Neural progenitor cell (in vitro differentiated cells): Measurements from ENCODE around the gene MSH2. TPM values are rescaled to one million over a fixed set of nuclear protein-coding genes. Genes with fewer than 3 reads are reported as not detected.
A peak's percentile ranks its signal among the peaks of the same experiment; 100 is the strongest.

Source experiments
- DNase-seq: peaks from one replicate; pipeline ENCODE4 v3.0.0-alpha.2; 2016; ENCODE audit warnings: low spot score
- H2AFZ ChIP-seq: fragments of 200-600 bp; sonication (generic); replicated peaks from 2 replicates; pipeline ENCODE4 v1.6.1; 2016; ENCODE audit warnings: antibody characterized with exemption
- H3F3A ChIP-seq: fragments of 200-600 bp; sonication (generic); 2 replicates; pipeline ENCODE4 v1.6.1; 2016; ENCODE audit warnings: antibody characterized with exemption, low read depth
- H3K27ac ChIP-seq: fragments of 200-600 bp; sonication (generic); 2 replicates; pipeline ENCODE4 v1.5.1; 2016; ENCODE audit warnings: mild to moderate bottlenecking
- H3K27me3 ChIP-seq: fragments of 200-600 bp; sonication (generic); 2 replicates; pipeline ENCODE4 v1.6.1; 2016; ENCODE audit warnings: mild to moderate bottlenecking, moderate library complexity
- H3K36me3 ChIP-seq: fragments of 200-600 bp; sonication (generic); 2 replicates; pipeline ENCODE4 v1.5.1; 2016
- H3K4me1 ChIP-seq: fragments of 200-600 bp; sonication (generic); 2 replicates; pipeline ENCODE4 v1.6.1; 2016; ENCODE audit warnings: mixed run types
- H3K4me2 ChIP-seq: fragments of 200-600 bp; sonication (generic); 2 replicates; pipeline ENCODE4 v1.6.1; 2016
- H3K4me3 ChIP-seq: fragments of 200-600 bp; sonication (generic); 2 replicates; pipeline ENCODE4 v1.5.1; 2016
- H3K79me2 ChIP-seq: fragments of 200-600 bp; sonication (generic); 2 replicates; pipeline ENCODE4 v1.6.1; 2016; ENCODE audit warnings: low read depth
- H3K9ac ChIP-seq: fragments of 200-600 bp; sonication (generic); 2 replicates; pipeline ENCODE4 v1.6.1; 2016
- H3K9me3 ChIP-seq: fragments of 200-600 bp; sonication (generic); 2 replicates; pipeline ENCODE4 v1.5.1; 2016; ENCODE audit warnings: low read depth
- H4K20me1 ChIP-seq: fragments of 200-600 bp; sonication (generic); 2 replicates; pipeline ENCODE4 v1.6.1; 2016; ENCODE audit warnings: low read depth
- H3K27ac Mint-ChIP-seq: 3 replicates; pipeline ENCODE4 v1.8.0; 2021; ENCODE audit warnings: mixed read lengths
- H3K27me3 Mint-ChIP-seq: 2 replicates; pipeline ENCODE4 v1.8.0; 2022; ENCODE audit warnings: low read depth, mild to moderate bottlenecking, inconsistent platforms, moderate library complexity, mixed read lengths; ENCODE audit not compliant: insufficient read depth
- H3K36me3 Mint-ChIP-seq: 3 replicates; pipeline ENCODE4 v1.8.0; 2021; ENCODE audit warnings: mixed read lengths
- H3K4me1 Mint-ChIP-seq: 3 replicates; pipeline ENCODE4 v1.8.0; 2021; ENCODE audit warnings: mixed read lengths
- H3K4me3 Mint-ChIP-seq: 3 replicates; pipeline ENCODE4 v1.8.0; 2021; ENCODE audit warnings: mild to moderate bottlenecking, moderate library complexity, mixed read lengths
- H3K9me3 Mint-ChIP-seq: 3 replicates; pipeline ENCODE4 v1.8.0; 2020; ENCODE audit warnings: mixed read lengths
- CTCF ChIP-seq: fragments of 200-600 bp; sonication (generic); IDR thresholded peaks from 2 replicates; pipeline ENCODE4 v1.5.1; 2017; ENCODE audit warnings: antibody characterized with exemption, mild to moderate bottlenecking
- EZH2 ChIP-seq: fragments of 200-600 bp; sonication (generic); IDR thresholded peaks from 2 replicates; pipeline ENCODE4 v1.6.1; 2017; ENCODE audit warnings: antibody characterized with exemption, mild to moderate bottlenecking, moderate library complexity
- EZH2phosphoT487 ChIP-seq: fragments of 200-600 bp; sonication (generic); IDR thresholded peaks from 2 replicates; pipeline ENCODE4 v1.6.1; 2017; ENCODE audit warnings: antibody characterized with exemption
- total RNA-seq: library from RNA; depleted of rRNA; stranded (reverse); fragments of >200 nt; gene quantifications from 2 replicates; pipeline ENCODE4 v1.2.3, GENCODE V29; 2015; ENCODE audit warnings: low replicate concordance

The MSH2 gene
- total RNA-seq, 1 donor from 2014 or later: 134 TPM

- no peak for TF ChIP-seq EZH2phosphoT487
- TF ChIP-seq EZH2: no peak
- peak; percentile 9 for TF ChIP-seq CTCF
- H3K4me2 ChIP-seq: no peak overlapping the region
- no peaks in the 10 kb centered on the region for H3F3A ChIP-seq
- no peaks in the 10 kb centered on the region for H3K27me3 ChIP-seq
- no peaks in the 10 kb centered on the region for H3K79me2 ChIP-seq
- H3K36me3 ChIP-seq: no peaks in the 10 kb centered on the region
- no peak for DNase-seq
- no peaks in the 10 kb centered on the region for H3K9me3 ChIP-seq
- H3K4me1 Mint-ChIP-seq: peaks cover 10% of the 10 kb centered on the region
- H3K27me3 Mint-ChIP-seq: no peaks in the 10 kb centered on the region
- peaks cover 7% of the 10 kb centered on the region for H3K36me3 Mint-ChIP-seq
- no peak overlapping the region for H2AFZ ChIP-seq
- H3K4me3 Mint-ChIP-seq: no peak overlapping the region
- H4K20me1 ChIP-seq: no peaks in the 10 kb centered on the region
- H3K27ac Mint-ChIP-seq: no peak overlapping the region
- peaks cover 4% of the 10 kb centered on the region for H3K4me1 ChIP-seq
- H3K9ac ChIP-seq: no peak overlapping the region
- no peak overlapping the region for H3K27ac ChIP-seq
- no peak overlapping the region for H3K4me3 ChIP-seq
- H3K9me3 Mint-ChIP-seq: peaks cover 5% of the 10 kb centered on the region
Measured at GRCh38 chr2:47510745-47511144, 107.8 kb downstream of the MSH2 start.

DNA sequence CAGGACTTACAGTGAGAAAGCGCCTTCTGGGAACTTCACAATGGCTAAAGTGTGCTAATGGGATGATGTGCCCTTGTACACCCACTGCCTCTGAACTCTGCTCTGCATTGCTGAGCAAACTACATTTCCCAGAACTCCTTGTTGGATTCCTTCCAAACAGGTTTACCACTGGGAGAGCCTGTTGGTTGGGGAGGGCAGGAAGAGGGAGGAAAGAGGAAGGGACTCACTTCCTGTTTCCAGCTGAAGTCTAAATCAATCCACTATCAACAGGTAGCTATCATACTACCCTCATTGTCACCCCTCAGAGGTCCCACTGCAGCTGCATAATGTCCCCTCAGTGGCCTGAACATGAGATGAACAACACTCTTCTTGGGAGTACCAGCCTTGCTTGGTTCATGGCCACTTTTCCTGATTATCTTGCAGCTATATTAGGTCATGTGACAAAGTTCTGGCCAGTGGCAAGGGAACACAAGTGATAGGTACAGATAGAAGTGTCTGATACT is 109.7 kb downstream of the MSH2 start:
- Mint-ChIP-seq H3K27ac (no peak overlapping the region), H3K4me3 (no peak overlapping the region), H3K36me3 (peaks cover 5% of the 10 kb centered on the region), H3K27me3 (no peaks in the 10 kb centered on the region), H3K4me1 (peaks cover 18% of the 10 kb centered on the region), H3K9me3 (no peaks in the 10 kb centered on the region)
- Histone ChIP-seq H3K4me2 (no peak overlapping the region), H3K4me3 (no peak overlapping the region), H3K79me2 (no peaks in the 10 kb centered on the region), H3K27ac (no peak overlapping the region), H3K9me3 (no peaks in the 10 kb centered on the region), H3F3A (peaks cover 3% of the 10 kb centered on the region), H3K36me3 (no peaks in the 10 kb centered on the region), H3K4me1 (peaks cover 21% of the 10 kb centered on the region), H2AFZ (no peak overlapping the region), H3K27me3 (no peaks in the 10 kb centered on the region), H4K20me1 (no peaks in the 10 kb centered on the region), H3K9ac (no peak overlapping the region)
- no peak for DNase-seq
- TF ChIP-seq EZH2 (no peak), CTCF (no peak), EZH2phosphoT487 (no peak)

DNA sequence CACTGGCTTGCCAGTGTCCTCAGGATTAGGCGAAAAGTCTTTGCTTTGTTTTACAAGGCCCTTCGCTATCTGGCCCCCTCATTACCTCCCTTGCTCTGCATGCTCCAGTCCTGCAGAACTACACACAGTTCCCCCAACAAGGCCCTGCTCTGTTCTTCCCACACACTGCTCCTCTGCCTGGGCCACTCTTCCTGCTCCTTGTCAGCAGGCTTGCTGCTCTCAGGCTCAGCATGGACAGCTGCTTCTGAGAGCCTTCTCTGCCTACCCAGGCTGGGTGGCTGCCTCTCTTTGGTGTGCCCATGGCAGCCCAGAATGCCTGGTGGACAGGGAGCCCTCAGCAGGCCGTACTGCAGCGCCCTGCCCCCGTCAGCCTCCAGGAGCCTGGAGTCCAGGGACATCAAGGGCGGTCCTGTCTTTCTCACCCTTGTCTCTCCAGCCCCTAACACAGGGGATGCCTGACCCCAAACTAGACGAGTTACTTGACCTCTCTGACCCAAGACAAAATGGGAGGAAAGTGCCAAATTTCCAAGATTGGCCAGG is 111.1 kb downstream of the MSH2 start:
- Histone ChIP-seq H3K4me3 (no peak overlapping the region), H2AFZ (no peak overlapping the region), H3K79me2 (no peaks in the 10 kb centered on the region), H3K27ac (no peak overlapping the region), H3K9ac (no peak overlapping the region), H3F3A (peaks cover 3% of the 10 kb centered on the region), H3K9me3 (no peaks in the 10 kb centered on the region), H3K4me1 (peaks cover 23% of the 10 kb centered on the region), H3K4me2 (no peak overlapping the region), H3K27me3 (no peaks in the 10 kb centered on the region), H4K20me1 (no peaks in the 10 kb centered on the region), H3K36me3 (no peaks in the 10 kb centered on the region)
- Mint-ChIP-seq H3K27me3 (peaks cover 2% of the 10 kb centered on the region), H3K4me1 (peaks cover 19% of the 10 kb centered on the region), H3K9me3 (no peaks in the 10 kb centered on the region), H3K4me3 (no peak overlapping the region), H3K36me3 (peaks cover 7% of the 10 kb centered on the region), H3K27ac (no peak overlapping the region)
- no peak for DNase-seq
- TF ChIP-seq CTCF (no peak), EZH2phosphoT487 (no peak), EZH2 (no peak)
